Measurements from ENCODE around the gene EEFSEC.

Gene EEFSEC

GRCh38 chr3:128330214-128330842 lies 177.0 kb downstream of the EEFSEC start:
- peak in 3 of 42 donors; percentile 3 to 26 (median 8) for DNase-seq
- intact Hi-C loops (cut with DNase I), result no loop called here

- DNase-seq, result no peak
- intact Hi-C loops (cut with DNase I), result no loop called here
Measured at GRCh38 chr3:128334086-128334645, 180.9 kb downstream of the EEFSEC start.

GRCh38 chr3:128334766-128335165 lies 181.5 kb downstream of the EEFSEC start:
- intact Hi-C loops (cut with DNase I), result no loop called here

DNA sequence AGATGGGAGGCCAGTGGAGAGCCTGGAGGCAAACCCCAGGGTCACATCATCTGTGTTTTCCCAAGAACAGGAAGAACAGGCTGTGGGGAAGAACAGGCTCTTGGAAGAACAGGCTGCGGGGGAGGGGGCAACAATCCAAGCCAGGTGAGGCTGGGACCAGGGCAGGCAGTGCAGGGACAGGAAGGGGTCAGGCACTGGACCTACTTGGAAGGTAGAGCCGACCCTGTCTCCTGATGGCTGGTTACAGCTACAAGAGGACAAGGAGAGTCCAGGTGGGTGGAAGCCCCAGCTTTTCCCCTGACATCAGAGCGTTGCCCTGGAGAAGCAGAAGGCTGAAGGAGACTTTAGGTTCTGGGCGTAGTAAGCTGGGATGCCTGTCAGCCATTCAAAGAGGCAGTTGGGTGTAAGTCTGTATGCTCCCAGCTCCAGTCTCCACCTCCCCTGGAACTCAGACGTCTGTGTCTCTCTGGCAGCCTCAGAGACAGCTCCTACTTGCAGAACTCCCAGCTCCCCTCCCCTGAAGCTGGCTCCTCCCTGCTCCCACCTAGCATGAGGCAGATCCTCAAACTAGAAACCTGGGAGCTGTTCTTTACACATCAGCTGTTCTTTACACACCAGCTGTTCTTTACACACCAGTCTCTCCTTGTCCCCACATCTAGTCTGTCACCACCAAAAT lies 182.5 kb downstream of the EEFSEC start:
- intact Hi-C loops (cut with DNase I), result no loop called here
- peak in 3 of 42 donors; percentile 4 to 46 (median 19) for DNase-seq

More at GRCh38 chr3:128334766-128335165, 181.5 kb downstream of the EEFSEC start:
- no peak for DNase-seq

GRCh38 chr3:128336337-128337156 lies 183.3 kb downstream of the EEFSEC start:
- DNase-seq, result peak in 1 of 42 donors; percentile 0
- intact Hi-C loops (cut with DNase I), result no loop called here

DNA sequence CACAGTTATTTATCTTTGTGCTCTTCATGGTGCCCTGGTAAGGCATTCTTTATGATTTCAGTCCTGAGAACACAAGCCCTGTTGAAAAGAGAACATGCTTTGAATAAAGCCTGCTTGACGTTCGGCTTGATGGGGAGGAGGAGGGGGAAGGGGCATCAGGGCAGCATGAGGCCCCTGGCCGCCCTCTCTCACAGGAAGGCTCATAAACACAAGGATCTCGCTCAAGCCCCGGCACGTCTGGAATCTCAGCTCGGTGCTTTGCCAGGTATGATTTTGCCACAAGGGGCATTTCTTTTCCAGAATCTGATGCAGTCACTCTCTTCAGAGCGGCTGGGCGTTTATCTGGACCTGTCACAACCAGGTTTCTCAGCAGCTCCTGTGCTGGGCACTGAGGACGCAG lies 184.0 kb downstream of the EEFSEC start:
- intact Hi-C loops (cut with DNase I), result no loop called here
- DNase-seq, result no peak

- peak in 1 of 42 donors; percentile 8 for DNase-seq
- intact Hi-C loops (cut with DNase I), result no loop called here
Measured at GRCh38 chr3:128338536-128339330, 185.5 kb downstream of the EEFSEC start.

- intact Hi-C loops (cut with DNase I), result no loop called here
- DNase-seq, result no peak
Measured at GRCh38 chr3:128339491-128340012, 186.3 kb downstream of the EEFSEC start.

- DNase-seq, result no peak
- intact Hi-C loops (cut with DNase I), result no loop called here
Measured at GRCh38 chr3:128340198-128340903, 187.1 kb downstream of the EEFSEC start.

- intact Hi-C loops (cut with DNase I), result no loop called here
- DNase-seq, result no peak
Measured at GRCh38 chr3:128340904-128341555, 187.7 kb downstream of the EEFSEC start.

DNA sequence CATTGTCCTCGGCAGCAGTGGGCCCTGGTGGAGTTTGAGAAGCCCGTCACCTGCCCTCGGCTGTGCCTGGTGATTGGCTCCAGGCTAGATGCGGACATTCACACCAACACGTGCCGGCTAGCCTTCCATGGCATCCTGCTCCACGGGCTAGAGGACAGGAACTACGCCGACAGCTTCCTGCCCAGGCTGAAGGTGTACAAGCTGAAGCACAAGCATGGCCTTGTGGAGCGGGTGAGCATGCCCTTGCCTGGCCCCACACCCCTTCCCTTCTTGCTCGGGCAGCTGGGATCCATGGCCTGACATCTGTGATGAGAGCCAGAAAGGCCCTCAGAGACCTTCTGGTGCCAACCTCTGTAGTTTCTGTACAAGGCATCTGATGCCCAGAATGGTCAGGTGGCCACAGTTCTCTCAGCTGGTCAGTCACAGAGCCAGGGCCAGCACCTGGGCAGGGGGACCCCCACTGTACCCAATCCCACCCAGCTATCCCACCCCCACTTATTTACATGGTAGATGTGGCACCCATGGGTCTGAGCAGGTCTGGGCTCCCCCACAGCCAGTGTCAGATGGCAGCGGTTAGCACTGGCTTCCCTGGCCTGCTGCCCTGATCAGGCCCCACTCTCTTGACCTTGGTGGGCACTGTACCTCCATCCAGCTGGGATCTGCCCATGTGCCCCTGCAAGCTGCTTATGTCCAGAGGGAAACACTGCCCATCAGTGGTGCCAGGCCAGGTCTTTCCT lies 188.5 kb downstream of the EEFSEC start:
- no peak for DNase-seq
- intact Hi-C loops (cut with DNase I), result no loop called here

GRCh38 chr3:128342701-128343180 lies 189.5 kb downstream of the EEFSEC start:
- no peak for DNase-seq
- intact Hi-C loops (cut with DNase I), result no loop called here

- no peak for DNase-seq
- intact Hi-C loops (cut with DNase I), result no loop called here
Measured at GRCh38 chr3:128343287-128344051, 190.2 kb downstream of the EEFSEC start.

GRCh38 chr3:128344052-128344735 lies 190.9 kb downstream of the EEFSEC start:
- intact Hi-C loops (cut with DNase I), result no loop called here
- no peak for DNase-seq

- intact Hi-C loops (cut with DNase I), result no loop called here
- DNase-seq, result no peak
Measured at GRCh38 chr3:128345196-128345595, 191.9 kb downstream of the EEFSEC start.

All from head of caudate nucleus (tissue), 42 donors.